ENCODE data around the gene TMEM131L.
"Not testable (repeated sequence)": the region's sequence is repeated elsewhere in the genome, so short reads cannot be mapped to it uniquely, and the experiment has no call there.

Gene TMEM131L

GRCh38 chr4:153497988-153498967, 32.1 kb downstream of the TMEM131L start:
- TF ChIP-seq, protein P1, sequence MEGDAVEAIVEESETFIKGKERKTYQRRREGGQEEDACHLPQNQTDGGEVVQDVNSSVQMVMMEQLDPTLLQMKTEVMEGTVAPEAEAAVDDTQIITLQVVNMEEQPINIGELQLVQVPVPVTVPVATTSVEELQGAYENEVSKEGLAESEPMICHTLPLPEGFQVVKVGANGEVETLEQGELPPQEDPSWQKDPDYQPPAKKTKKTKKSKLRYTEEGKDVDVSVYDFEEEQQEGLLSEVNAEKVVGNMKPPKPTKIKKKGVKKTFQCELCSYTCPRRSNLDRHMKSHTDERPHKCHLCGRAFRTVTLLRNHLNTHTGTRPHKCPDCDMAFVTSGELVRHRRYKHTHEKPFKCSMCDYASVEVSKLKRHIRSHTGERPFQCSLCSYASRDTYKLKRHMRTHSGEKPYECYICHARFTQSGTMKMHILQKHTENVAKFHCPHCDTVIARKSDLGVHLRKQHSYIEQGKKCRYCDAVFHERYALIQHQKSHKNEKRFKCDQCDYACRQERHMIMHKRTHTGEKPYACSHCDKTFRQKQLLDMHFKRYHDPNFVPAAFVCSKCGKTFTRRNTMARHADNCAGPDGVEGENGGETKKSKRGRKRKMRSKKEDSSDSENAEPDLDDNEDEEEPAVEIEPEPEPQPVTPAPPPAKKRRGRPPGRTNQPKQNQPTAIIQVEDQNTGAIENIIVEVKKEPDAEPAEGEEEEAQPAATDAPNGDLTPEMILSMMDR (IDR thresholded peaks at IDR 0.05; ENCODE audit: low read depth, low read length), result no peak
- no peak overlapping the region for H3K4me3 ChIP-seq (replicated peaks in 1 of 2; ENCODE audit: low read depth in 2 of 2, low read length in 2 of 2)
- peak; percentile 45 to 89 for DNase-seq (ENCODE audit: low read depth in 2 of 2)

DNA sequence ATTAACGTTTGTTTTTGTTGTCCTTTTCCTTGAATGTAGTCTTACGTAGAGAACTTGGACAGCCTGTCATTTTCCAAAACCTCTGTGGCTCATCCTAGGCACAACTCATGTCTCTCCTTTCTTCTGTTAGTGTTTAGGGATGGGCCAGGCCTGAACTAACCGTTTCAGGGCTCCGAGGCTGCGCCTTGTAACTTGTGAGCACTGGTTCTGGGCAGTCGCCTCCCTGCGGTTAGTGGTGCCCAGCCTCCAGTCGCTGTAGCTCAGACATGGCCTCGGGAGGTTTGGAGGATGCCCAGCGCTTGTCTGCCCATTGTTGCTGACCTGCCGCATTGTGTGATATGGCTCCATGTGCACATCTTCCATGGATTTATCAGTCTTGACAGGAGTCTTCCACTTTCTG, 32.8 kb downstream of the TMEM131L start:
- no peak for DNase-seq (ENCODE audit: low read depth in 2 of 2)
- H3K4me3 ChIP-seq (replicated peaks in 1 of 2; ENCODE audit: low read depth in 2 of 2, low read length in 2 of 2), result no peak overlapping the region
- TF ChIP-seq, protein P1 (IDR thresholded peaks at IDR 0.05; ENCODE audit: low read depth, low read length), result no peak

DNA sequence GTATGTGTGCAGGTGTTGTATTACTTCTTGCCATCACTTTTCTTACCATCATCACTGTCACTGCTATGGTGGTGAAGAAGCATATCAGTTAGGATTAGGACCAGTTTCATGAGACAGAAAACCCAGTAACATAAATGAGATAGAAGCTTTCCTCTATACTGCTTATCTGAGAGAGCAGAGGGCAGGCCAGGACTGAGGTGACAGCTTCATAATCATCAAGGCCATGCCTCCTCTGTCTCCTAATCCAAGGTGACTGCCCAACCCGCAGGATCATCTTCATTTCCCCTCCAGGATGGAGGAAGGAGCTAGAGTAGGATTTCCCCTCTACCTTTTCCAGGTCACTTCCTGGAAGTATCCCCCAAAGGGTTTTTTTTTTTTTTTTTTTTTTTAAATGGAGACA, 35.4 kb downstream of the TMEM131L start:
- TF ChIP-seq, protein P1 (IDR thresholded peaks at IDR 0.05; ENCODE audit: low read depth, low read length), result no peak
- H3K4me3 ChIP-seq (replicated peaks in 1 of 2; ENCODE audit: low read depth in 2 of 2, low read length in 2 of 2), result no peak overlapping the region
- DNase-seq (ENCODE audit: low read depth in 2 of 2), result no peak

GRCh38 chr4:153502584-153502983, 36.4 kb downstream of the TMEM131L start:
- H3K4me3 ChIP-seq (replicated peaks in 1 of 2; ENCODE audit: low read depth in 2 of 2, low read length in 2 of 2), result no peak overlapping the region
- no peak for DNase-seq (ENCODE audit: low read depth in 2 of 2)
- TF ChIP-seq, protein P1 (IDR thresholded peaks at IDR 0.05; ENCODE audit: low read depth, low read length), result no peak

- no peak overlapping the region for H3K4me3 ChIP-seq (replicated peaks in 1 of 2; ENCODE audit: low read depth in 2 of 2, low read length in 2 of 2)
- TF ChIP-seq, protein P1 (IDR thresholded peaks at IDR 0.05; ENCODE audit: low read depth, low read length), result no peak
- no peak for DNase-seq (ENCODE audit: low read depth in 2 of 2)
Measured at GRCh38 chr4:153506341-153507309, 40.5 kb downstream of the TMEM131L start.

DNA sequence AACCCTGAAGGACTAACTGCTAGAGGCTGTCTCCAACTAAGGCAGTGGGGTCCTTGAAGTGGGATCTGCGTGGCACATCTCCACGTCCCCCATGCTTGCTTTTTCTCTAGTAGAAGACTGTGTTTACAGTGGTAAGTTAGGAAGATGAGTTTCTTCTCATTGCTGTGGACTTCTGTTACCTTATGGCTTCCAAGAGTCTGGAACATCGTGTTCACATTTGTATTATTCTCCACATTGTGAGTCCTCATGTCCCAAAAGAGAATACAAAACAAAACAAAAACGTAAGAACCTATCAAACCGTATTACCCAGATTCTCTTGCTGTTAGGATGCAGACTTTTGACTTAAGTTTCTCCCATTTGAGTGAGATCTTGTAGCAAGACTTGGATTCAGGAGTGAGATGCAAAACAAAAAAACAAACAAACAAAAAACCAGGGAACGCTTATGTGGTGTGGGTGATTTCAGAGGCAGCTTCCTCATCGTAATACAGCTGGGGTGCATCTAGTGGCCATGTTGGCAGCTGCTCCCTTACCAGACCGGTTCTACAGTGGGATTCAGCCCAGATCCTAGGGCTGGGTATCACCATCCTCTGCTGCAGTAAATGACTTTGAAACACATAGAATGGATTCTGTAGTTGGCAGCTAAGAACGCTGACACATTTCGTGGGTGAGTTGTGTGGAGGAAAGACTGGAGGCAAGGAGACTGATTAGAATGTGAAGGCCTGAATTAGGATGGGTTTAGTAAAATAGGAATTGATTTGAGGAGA, 41.3 kb downstream of the TMEM131L start:
- DNase-seq (ENCODE audit: low read depth in 2 of 2), result no peak
- TF ChIP-seq, protein P1 (IDR thresholded peaks at IDR 0.05; ENCODE audit: low read depth, low read length), result no peak
- no peak overlapping the region for H3K4me3 ChIP-seq (replicated peaks in 1 of 2; ENCODE audit: low read depth in 2 of 2, low read length in 2 of 2)

DNA sequence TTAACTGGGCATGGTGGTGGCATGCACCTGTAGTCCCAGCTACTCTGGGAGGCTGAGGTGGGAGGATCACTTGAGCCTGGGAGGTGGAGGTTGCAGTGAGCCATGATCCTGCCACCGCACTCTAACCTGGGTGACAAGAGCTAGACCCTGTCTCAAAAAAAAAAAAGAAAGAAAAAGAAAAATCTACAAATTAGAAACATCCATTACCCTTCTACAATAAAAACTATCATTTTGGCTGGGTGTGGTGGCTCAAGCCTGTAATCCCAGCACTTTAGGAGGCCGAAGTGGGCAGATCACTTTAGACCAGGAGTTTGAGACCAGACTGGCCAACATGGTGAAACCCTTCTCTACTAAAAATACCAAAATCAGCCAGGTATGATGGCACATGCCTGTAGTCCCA, 43.1 kb downstream of the TMEM131L start:
- DNase-seq (ENCODE audit: low read depth in 2 of 2); H3K4me3 ChIP-seq (replicated peaks in 1 of 2; ENCODE audit: low read depth in 2 of 2, low read length in 2 of 2): not testable (repeated sequence)
